ENCODE results near the gene FAM111A.

FAM111A gene

DNA sequence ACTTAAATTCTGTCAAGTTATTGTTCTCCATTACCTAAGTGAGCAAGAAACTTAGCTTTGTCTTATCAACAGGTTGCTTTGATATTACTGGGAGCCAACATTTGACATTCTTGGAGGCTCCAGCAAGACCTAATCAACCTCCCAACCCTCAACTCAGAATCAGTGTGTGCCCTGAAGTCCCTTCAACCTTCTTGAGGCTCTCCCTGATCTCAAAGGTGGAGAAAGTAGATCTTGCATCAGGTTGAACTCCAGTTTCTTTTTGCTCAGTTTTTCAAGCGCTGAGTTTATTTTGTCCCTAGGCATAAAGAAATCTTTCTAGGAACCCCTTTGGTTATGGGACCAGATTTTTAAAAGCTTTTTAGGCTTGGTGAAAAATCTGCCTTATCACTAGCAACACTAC lies 1.4 kb downstream of the FAM111A start:
- no peak for FAIRE-seq

DNA sequence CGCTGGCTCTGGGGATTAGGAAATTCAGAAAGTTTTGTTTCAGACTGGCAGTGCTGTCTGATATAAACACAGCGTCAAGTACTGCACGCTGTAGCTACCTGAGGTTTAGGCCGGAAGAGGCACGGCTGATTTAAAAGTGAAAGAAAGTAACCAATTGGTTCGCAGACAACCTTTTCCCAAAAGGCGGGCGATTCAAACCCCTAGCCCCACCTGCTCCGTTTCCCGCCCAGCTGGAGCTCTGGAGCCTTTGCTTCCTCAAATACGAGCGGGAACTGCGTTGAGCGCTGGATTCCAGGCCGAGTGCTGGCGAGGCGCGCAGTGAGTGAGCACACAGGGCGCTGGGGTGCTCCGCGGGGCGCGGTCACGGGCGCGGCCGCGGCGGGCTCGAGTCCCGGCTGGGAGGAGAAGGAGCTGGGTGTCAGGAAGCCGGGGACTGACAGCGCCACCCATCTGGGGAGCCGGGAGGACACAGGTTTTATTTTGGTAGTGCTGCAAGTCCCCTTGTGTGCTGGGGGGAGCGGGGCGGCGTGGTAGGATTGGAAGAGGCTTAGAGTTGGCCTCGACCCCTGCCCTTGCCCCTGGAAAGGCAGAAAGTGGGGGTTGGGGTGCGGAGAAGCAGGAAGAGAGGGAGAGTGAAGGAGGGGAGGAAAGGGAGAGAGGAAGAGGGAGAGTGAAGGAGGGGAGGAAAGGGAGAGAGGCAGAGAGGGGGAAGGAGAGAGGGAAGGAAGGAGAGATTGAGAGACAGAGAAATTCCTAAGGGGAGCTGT lies 2.1 kb downstream of the FAM111A start:
- FAIRE-seq, result no peak

DNA sequence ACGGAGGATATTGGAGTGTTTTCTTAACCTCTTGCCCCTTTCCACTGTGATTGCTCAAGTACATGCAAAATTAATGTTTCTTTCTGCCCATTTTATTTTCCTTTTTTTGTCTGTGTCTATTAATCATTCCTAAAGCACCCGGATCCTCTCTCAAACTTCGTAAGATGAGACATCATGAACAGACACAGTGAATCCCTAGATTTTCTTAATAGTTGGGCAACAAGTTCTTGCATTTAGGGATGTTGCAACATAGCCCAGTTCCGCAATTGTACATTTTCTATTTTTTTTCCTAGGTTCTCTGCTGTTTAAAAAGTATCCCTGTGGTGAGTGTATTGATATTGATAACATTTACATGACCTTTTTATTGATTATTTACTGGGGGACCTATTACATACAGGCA lies 2.9 kb downstream of the FAM111A start:
- no peak for FAIRE-seq

DNA sequence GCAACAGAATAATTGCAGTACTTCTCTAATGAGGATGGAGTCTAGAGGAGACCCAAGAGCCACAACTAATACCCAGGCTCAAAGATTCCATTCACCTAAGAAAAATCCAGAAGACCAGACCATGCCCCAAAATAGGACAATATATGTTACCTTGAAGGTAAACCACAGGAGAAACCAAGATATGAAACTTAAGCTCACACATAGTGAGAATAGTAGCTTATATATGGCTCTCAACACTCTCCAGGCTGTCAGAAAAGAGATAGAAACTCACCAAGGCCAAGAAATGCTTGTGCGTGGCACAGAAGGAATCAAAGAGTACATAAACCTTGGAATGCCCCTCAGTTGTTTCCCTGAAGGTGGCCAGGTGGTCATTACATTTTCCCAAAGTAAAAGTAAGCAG lies 9.1 kb downstream of the FAM111A start:
- no peak for FAIRE-seq

DNA sequence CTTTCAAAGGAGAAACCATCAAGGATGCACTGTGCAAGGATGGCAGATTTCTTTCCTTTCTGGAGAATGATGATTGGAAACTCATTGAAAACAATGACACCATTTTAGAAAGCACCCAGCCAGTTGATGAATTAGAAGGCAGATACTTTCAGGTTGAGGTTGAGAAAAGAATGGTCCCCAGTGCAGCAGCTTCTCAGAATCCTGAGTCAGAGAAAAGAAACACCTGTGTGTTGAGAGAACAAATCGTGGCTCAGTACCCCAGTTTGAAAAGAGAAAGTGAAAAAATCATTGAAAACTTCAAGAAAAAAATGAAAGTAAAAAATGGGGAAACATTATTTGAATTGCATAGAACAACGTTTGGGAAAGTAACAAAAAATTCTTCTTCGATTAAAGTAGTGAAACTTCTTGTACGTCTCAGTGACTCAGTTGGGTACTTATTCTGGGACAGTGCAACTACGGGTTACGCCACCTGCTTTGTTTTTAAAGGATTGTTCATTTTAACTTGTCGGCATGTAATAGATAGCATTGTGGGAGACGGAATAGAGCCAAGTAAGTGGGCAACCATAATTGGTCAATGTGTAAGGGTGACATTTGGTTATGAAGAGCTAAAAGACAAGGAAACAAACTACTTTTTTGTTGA lies 9.8 kb downstream of the FAM111A start:
- FAIRE-seq, result no peak

DNA sequence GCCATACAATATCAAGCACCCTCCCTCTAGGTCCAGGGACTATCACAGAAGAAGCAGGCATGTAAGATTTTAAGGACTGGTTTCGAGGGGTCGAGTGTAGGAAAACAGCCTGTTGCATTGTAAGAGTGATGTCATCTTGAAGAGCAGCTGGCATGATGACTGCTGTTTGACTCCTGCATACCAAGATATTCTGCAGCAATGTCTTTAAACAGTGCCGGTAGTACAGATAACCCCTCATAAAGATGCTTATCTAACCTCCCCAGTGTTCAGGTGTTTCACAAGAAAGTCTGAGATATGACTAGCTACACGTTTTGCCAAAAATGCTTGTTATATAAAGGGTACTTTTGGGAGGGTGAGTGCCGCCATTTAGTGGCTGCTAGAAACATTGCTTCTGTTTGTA lies 12.0 kb downstream of the FAM111A start:
- no peak for FAIRE-seq

DNA sequence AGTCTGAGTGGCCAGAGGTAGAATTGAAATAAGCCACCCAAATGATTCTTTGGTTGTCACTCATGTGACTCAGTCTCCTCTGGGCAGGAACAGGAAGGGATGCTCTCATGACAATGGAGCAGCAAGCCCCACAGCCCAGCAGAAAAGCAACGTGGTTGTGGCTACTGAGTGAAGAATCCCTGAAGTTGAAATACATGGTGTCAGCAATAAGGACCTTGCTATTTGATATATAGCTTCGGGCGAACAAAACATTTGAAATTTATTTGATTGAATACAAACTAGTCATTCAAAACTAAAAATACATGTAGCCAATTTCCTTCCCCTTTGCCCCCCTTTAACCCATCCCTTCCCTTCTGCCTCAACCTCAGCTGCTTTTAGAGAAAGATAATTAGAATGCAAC lies 14.8 kb downstream of the FAM111A start:
- no peak for FAIRE-seq

DNA sequence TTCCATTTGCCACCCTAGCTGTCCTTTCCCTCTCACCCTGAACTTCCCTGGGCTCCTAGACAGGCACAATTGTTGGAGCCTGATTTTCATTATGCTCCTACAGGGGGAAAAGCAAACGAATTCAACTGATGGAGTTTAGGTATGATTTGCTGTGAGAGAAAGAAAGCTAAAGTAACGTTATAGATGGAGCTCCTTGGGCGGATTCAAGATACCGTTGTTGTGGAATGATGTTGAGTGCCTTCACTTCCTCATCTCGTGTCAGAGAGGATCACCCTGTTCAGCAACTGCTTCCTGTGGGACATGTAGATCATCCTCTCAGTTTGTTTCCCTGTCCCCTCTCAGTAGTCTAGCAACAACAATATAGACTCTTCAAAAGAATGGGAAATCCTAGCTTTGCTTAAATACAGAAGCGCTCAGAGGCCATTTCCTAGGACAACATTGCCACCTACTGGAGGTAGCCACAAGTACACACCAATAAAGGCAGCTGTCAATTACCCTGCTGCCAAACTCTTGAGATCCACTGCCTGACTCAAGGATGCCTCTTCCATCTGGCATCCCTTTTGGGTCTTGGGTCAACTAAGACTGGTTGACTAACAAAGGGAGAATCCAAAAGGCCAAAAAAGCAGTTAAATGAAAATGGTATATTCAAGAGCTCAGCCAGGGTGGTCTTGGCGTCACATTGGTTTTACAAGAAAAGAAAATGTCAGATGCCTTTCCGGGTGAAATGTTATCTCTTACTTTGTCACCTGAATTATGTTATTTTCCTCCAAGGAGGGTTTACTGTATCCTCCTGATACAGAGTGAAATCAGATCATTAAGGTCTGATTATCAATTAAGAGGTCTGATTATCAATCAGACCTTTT lies 15.8 kb downstream of the FAM111A start:
- no peak for FAIRE-seq

DNA sequence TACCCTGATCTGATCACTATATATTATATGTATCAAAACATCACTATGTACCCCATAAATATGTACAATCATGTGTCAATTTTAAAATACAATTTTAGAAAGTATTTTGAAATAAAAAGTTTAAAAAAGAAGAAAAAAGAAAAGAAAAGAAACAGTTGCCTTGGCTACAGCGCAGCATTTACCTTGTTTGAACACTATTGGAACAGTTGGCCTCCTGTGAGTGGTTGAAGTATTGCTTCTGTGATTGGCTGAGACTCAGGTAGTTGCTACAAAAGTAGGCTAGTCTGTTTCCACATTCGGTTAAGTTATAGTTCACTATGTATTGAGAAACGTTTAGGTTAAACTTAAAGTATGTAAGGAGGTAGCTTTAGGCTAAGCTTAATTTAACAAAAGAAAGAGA lies 21.4 kb downstream of the FAM111A start:
- peak; percentile 45 for FAIRE-seq

DNA sequence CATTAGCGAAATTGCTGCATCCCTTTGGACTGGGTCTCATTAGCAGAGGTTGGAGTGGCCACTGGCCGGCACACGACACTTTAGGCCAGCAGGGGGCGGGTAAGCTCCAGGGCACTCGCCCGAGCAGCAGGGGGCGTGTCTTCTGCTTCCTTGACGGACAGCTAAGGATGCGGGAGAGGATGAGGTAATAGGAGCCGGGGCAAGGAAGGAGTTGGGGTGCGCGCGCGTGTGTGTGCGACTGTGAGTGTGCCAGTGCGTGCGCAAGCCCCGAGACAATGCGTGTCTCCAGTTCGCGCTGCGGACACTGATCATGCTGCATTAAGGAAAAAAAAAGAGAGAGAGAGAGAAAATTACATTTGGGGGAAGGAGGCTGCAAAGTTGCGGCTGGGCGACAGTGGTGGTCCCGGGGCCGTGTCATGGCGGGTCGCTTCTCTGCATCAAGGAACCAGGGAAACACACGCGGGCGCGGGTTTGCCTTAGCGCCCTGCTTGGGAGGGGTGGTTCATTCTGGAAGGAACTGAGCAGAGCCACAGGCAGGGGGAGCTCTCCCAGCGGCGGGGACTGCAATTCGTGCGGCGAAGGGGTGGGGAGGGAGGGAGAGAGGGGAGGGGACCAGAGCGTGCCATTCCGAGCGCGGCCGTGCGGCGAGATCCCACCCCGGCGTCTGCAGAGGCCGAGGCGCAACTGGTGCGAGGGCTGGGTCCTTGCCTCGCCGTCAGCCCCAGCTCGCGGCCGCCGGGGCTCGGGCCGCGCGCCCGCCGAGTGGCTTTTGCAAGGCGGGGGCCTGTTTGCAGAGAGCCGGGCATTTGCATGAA lies 29.1 kb downstream of the FAM111A start, which contains the start of gene DTX4:
TSS of gene DTX4 (plus strand) at position 625 of the 815 bp plus-strand sequence. CDS start 464 bp downstream, outside the sequence.
- FAIRE-seq, result no peak

DNA sequence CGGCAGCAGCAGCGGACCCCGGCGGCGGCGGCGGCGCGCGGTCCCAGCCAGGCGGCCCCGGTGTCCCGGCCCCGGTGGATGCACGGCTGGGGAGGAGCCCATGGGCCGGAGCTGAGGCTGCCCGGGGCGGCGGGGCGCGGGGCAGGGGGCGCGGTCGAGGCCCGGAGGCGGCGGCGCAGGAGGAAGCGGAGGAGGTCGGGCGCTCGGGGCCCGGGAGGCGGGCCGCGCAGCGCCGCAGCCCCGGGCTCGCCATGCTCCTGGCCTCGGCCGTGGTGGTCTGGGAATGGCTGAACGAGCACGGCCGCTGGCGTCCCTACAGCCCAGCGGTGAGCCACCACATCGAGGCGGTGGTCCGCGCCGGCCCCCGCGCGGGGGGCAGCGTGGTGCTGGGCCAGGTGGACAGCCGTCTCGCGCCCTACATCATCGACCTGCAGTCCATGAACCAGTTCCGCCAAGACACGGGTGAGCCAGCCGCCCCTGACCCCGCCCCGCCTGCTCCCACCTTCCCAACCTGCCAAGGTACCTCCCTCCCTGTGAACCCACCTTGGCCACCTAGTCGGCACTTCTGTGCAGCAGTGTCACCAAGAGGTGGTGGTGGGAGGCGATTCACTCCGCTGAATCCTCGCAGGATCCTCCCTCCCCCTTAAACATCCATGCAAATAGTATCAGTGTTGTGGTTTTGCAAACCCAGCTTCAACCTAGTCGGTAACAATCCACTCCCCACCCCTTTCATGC lies 29.9 kb downstream of the FAM111A start:
- FAIRE-seq, result no peak

DNA sequence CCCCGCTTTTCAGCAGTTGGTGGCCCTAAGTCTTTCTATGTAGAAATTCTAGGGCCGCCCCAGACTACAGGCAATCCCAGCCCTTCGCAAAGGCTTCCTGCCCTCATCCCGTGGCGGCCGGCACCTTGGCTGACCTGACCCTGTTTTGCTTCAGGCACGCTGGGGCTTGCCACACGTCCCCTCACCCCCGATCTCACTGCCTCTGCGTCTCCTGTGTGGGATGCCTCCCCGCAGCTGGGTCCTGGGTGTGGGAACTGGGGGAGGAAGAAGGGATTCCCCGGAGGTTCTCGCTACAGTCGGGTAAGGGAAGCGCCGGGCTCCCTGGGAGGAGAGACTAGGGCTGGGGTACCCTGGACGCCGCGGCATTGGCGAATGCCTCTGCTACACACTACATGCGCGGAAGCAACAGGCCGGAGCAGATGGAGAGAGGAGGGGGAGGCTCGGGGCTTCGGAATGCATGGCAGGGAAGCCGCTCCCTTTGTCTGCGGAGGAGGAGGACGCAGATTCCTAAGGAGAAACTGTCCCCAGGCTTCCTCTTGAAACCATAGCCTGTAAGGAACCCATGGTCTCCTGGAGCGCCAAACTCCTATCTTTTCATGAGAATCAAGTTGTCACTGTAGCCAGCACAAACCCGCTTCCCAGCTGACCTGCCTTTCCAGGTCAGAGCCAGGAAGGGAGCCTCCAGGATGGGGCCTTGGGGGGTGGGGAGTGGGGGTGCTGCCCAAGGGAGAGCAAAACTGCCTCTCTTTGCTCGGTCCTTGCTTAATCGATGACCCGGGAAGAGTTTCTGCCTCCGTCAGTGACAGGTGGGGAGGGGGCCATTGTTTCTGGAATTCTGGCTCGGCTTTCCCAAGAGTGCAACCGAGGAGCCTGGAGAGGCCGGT lies 30.7 kb downstream of the FAM111A start:
- no peak for FAIRE-seq

DNA sequence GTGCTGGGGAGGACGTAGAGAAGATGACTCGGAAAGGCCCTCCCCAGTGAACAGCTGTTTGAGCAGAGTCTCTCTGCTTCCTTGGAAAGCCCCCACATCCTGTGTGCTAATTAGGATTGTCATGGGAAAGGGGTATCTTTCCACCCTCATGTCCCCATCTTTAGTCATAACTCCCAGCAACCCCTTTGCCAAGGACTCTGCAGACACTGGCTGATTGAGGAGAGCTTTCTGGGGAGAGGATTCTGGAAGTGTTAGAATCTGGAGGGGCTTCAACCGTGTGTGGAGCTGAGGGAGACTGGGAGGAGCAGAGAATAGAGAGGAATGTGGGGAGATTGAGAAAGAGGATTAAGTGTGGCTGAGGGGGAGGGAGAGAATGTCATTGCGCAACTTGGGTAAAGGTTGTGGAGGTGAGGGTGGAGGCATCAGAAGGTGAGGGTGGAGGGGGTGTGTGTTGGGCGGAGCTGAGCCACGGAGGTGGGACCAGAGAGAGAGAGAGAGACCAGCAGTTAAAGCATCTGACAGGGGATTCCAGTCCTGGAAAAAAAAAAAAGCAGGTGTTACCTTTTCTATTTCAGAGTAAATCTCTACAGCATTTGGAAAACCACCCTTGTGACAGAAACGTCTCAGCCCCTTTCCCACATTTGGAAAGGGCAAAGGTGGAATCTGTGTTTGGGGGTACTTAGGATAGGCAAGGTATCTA lies 31.5 kb downstream of the FAM111A start:
- no peak for FAIRE-seq

DNA sequence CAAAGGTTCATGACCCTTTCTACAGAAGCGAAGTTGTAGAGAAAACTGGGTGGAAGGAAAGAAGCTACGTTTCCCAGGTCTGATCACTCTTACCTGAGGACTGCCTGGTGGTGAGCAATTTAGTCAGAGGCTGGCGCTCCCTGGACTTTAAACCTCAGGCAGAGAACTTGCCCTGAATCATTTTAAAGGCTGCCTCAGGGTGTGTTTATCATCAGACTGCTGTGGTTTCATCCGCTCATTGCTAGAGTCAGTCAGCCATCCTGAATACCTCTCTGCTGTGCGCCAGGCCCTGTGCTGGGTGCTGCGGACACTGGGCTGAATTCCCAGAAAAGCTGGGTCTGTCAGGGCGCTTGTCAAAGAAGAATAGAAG lies 32.0 kb downstream of the FAM111A start:
- FAIRE-seq, result no peak

DNA sequence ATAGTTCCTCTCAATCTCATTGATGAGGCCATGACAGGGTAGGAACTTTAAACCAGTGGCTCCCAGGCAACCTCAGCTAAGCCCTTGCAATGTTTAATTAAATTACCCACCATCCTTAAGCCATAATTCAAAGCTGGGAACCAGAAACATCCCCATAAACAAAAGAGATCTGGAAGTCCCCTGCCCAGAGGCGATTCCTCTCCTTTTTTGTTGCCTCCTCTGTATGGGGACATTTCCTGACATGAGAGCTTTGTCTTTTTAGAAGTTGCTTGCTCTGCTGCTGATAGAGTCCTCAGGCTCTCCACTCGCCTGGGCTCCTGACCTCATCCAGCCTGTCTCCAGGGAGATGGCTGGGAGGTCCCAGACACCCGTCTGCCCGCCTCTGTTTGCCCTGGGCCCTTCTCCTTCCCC lies 32.4 kb downstream of the FAM111A start:
- no peak for FAIRE-seq

DNA sequence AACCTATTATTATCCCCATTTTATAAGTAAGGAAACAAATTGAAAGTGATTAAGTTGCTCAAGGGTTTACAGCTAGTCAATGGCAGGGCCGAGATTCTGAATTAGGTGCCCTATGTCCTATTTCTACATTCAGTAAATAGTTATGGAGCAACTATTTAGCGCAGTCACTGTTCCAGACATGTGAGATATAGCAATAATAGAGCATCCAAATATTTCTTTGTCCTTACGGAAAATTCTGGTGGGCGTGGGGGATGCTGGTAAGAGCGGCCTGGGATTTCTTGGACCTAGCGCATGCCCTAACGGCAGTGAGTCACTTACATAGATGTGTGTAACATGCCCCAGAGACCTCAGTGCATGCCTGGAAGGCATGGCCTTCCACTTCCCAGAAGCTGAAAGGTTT lies 33.7 kb downstream of the FAM111A start:
- FAIRE-seq, result no peak

DNA sequence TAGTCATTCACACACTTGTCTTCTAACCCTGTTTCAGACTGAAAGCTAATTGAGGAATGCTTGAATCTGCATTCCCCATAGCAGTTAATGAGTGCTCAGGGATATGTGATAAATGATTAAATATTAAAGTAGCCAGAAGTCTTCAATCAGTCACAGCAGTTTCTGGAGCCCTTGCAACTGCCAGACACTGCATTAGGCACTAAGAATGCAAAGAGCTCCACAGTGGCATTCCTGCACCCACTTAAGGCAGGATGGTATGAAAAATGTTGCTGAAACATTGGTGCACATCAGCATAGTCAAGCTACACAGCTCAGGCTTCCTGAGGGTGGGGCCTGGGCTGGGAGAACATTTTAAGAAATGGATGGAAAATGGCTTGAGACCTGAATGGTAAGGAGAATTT lies 35.7 kb downstream of the FAM111A start:
- no peak for FAIRE-seq

DNA sequence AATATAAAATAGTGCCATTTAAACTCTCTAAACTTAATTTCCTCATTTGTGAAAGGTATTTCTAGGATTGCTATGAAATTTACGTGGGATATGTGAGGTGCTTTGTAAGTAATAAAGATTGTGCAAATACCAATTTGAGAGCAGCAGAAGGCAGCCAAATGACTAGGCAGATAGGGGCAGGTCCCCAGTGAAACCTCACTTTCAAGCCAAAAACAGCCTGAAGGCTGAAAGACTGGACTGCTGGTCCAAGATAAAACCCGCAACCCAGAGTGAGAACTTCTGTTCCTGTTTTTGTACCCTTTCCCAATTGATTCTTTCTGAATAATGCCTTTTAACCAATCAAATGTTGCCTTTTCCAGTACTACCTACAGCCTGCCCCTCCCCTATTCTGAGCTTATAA lies 36.5 kb downstream of the FAM111A start:
- no peak for FAIRE-seq

DNA sequence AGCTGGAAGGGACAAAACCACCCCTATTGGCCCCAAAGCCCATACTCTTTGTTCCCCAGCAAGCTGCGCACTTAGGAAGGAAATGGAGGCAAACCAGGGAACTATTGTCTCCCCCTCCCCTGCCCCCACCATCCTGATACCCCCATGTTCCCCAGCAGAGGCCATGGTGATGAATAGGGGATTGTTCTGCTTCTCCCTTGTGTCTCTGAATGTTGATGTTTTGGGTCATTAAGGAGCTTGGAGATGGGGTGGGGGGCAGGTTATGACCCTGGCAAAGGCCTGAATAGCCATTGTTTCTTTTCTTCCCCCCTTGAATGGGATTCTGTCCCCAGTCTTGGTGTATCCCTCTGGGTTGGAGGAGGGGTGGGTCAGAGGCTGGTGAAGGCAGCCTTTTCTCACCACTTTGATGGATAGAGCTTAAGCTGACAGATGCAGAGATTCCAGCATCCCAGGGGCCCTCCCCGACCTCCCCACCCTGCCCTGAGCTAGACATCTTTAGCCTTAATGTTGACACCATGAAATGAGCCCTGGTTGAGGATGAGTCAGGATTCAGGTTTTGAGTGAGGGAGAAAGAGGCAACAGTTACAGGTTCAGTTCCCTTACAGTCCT lies 37.6 kb downstream of the FAM111A start:
- no peak for FAIRE-seq

DNA sequence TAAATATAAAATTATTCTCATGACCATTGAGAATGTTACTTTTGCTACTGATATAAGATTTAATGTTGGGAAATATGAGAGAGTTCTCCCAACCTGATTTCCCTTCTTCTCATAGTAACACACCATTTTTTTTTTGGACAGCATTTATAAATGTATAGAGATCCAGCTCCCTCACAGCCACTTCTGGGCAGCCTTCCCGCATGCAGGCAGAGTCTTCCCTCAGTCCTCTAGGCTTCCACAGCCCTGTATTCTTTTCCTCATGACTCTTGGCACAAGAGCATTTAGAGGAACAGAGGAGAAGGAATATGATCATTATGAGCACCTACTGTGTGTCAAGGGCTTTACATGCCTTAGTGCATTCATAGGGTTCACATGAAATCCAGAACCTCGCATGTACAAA lies 38.3 kb downstream of the FAM111A start:
- FAIRE-seq, result no peak

Measured in colon (tissue), 2 donors.